ENCODE measurements around the gene SNF8.
"Not testable (repeated sequence)": the region's sequence is repeated elsewhere in the genome, so short reads cannot be mapped to it uniquely, and the experiment has no call there.

Gene SNF8

DNA sequence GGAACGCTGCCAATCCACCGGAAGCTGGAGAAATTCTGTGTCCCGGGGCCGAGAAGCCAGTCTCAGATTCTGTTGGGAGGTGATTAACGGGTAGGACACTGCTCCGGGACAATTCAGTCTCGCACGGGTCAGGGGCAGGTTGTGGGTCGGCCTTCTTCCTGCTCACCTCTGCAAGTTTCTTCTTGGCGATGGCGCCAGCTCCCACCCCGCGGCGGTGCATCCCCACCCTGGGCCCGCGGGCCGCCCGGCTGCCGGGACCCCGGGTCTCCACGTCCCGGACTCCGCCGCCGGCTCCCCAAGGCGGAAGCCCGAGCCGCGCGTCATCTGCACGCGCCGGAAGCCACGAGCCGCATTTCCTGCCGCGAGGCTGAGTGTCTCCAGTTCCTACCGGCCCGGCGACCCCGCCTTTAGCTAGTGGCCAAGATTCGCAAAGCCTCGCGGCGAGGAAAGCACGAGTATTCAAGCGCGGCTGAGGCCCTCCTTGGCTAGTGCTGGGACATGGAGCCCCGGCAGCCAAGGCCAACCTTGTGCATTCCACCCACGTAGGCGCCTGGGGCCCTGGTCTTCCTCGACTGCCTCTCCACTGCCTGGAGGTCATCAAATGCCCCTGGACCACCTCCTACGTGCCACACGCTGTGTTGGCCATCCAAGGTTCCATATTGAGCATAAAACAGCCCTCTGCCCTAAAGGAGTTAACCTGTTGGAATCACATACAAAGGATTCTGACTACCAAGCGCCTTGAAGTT lies at the start of gene SNF8:
Gene SNF8 (minus strand): TSS at position 328 of the 746 bp plus-strand sequence. CDS start 108 bp downstream, at position 220.
- peak; percentile 93 for DNase-seq

DNA sequence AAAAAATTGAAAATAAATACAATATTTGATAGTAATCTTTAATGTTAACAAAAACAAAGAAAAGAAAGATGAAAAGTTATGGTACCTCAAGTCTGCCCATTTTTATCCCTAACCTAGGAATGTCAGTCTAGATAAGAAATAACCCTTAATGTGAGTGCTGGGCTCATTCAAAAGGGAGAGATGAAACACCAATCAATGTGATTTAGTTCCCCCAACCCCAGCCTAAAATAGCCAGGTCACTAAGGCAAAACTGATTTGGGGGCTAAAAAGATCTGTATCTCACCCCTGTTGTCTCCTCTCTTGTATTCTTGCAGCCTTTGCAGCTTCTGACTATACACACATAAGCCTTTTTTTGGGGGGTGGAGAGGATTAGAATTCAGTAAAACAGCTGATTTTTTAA lies 49.3 kb upstream of the SNF8 start:
- no peak for DNase-seq

- no peak for DNase-seq
Measured at GRCh38 chr17:48993305-48993704, 48.7 kb upstream of the SNF8 start.

GRCh38 chr17:48992444-48992843 lies 47.8 kb upstream of the SNF8 start:
- no peak for DNase-seq

DNA sequence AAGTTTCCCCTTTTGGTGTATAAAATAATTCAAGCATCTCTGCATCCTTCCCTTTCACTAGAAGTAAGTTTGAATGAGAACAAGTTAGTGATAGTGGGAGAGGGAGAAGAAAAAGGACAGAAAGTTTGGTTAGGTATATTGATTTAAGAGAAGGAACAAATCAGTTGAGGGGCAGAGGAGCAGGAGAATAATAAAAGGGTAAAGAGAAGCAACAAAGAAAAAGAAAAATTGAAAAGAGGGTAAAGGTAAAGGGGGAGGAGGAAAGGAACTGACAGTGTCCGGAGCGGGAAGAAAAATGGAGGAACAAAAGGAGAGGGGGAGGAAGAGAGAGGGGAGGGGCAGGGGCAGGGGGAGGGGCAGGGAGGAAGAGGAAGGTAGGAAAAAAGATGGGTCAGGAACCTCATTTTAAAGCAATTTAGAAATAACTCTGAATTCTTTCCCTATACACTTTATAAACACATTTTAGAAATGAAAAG lies 46.3 kb upstream of the SNF8 start:
- DNase-seq, result no peak

- no peak for DNase-seq
Measured at GRCh38 chr17:48989100-48989499, 44.5 kb upstream of the SNF8 start.

DNA sequence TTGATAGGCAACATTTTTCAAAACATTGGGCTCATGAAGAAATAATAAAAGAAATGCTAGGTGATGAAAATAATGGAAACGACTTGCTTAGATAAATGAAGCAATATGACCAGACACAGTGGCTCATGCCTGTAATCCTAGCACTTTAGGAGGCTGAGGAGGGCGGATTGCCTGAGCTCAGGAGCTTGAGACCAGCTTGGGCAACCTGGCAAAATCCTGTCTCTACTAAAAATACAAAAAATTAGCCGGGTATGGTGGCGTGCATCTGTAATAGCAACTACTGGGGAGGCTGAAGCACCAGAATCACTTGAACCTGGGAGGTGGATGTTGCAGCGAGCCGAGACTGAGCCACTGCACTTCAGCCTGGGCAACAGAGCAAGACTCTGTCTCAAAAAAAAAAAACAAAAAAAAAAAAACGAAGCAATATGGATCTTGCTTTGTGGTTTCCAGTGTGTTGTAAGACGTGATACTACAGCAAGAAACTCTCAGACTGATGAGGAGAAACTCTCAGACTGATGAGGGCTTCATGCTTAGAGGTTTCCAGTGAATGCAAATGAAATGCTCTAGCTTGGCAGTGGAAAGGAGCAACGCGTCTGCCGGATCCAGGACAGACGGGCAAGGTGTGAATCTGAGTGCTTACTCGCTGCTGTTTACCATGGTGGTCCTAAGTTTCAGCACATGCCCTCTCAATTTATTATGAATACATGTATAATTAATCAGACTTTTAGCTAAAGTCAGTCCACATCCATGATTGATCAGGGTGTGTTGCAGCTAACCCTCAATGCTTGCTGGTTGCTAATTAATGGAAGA lies 41.0 kb upstream of the SNF8 start:
- no peak for DNase-seq

DNA sequence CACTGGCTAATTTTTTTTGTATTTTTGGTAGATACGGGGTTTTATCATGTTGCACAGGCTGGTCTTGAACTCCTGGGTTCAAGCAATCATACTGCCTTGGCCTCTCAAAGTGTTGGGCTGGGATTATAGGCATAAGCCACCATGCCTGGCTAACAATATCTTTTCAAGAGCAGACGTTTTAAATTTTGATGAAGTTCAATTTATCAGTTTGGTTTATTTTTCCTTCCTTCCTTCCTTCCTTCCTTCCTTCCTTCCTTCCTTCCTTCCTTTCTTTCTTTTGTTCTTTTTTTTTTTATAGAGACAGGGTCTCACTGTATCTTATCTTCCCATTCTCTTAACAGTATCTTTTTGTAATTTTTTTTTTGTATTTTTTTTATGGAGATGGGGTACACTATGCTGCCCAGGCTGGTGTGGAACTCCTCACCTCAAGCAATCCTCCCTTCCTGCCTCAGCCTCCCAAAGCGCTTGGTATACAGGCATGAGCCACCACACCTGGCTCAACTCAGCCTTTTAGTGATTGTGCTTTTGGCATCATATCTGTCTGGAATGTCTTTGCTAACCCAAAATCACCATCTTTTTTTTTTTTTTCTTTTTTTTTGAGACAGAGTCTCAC lies 37.4 kb upstream of the SNF8 start:
- DNase-seq, result no peak

DNA sequence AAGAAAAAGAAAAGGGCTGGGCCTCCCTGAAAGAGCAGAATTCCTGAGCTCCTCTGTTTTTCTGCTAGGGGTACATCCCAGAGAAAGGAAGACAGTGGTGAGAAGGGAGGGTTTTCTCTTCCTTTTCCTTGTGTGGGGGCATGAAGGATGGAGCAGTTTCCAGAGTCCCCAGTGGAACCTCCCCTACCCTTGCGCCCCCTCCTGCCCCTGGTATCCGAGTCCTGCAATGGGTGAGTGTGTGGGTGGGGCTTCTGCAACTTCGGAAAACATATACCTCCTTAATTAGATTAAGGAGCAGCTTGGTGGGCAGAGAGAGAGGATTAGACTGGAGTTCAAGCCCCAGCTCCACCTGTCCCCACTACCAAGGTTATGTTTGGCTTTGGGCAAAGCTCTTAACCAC lies 29.2 kb upstream of the SNF8 start:
- DNase-seq, result no peak

DNA sequence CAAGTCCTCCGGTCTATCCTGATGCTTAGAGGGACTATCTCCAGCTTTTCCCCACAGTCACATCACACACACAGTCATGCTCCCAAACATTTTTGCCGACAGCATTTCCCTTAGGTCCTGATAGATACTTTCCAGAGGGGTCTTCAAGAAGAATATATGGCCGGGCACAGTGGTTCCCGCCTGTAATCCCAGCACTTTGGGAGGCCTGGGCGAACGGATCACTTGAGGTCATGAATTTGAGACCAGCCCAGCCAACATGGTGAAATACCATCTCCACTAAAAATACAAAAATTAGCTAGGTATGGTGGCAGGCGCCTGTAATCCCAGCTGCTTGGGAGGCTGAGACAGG lies 28.1 kb upstream of the SNF8 start:
- DNase-seq, result no peak

- DNase-seq, result no peak
Measured at GRCh38 chr17:48970865-48971687, 26.4 kb upstream of the SNF8 start.

DNA sequence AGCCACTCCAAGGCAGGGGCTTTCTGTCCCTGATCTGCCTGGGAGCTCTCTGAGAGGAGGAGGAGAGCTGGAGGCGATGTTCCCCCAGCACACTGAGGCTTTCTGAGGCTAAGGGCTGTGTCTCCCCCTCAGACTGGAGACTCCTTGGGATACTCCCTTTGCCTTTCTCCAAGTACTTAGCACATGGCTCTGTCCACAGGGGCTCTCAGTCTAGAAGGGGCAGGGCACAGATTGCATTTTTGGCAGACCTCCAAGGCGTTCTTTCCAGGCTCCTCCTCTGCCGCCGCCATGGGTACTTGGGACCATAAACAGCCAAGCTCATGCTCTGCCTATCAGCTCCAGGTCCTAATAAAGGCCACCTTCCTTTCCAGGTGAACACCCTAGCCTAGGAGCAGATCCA lies 25.6 kb upstream of the SNF8 start:
- peak; percentile 45 for DNase-seq

- no peak for DNase-seq
Measured at GRCh38 chr17:48961516-48962233, 17.0 kb upstream of the SNF8 start.

- DNase-seq, result peak; percentile 7
Measured at GRCh38 chr17:48960834-48961515, 16.3 kb upstream of the SNF8 start.

DNA sequence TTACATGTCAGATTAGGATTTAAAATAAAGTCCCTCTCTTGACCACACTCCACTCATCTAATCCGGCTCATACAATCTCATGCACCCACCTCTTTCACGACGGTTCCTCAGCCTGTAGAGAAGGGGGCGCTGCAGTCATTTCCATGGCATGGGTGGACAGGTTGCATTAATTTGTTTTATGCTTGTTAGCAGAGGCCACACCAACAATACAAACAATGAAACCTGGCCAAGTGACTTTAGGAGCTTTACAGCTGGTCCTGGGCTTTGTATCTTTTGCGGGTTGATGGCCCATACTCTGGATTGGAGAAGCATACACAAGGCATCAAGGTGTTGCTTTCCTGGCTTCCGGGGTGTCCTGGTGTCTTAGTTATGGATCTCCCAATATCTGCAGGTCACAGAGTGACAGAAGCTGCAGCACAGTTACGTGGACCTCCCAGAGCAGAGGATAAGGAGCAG lies 9.7 kb upstream of the SNF8 start:
- DNase-seq, result peak; percentile 29

DNA sequence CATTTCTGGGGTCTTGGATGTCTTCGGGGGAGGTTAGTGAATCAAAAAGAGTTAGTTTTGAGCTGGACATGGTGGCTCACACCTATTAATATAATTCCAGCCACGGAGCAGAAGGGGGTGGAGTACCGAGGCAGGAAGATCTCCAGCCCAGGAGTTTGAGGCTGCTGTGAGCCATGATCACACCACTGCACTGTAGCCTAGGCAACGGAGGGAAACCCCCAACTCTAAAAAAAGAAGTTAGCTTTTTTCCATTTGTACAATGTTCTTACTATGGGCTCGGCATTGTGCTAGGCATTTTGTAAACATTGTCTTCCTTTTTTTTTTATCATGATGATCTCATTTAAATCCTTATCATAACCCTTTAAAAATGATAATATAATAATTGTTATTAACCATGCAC lies 8.3 kb upstream of the SNF8 start:
- peak; percentile 17 for DNase-seq

- no peak for DNase-seq
Measured at GRCh38 chr17:48951572-48951971, 6.9 kb upstream of the SNF8 start.

- not testable (repeated sequence) for DNase-seq
Measured at GRCh38 chr17:48945261-48945651, 614 bp upstream of the SNF8 start.

- DNase-seq, result no peak
Measured at GRCh38 chr17:48933035-48933434, 11.6 kb downstream of the SNF8 start.

- no peak for DNase-seq
Measured at GRCh38 chr17:48930435-48930873, 14.2 kb downstream of the SNF8 start.

- no peak for DNase-seq
Measured at GRCh38 chr17:48929812-48930165, 14.9 kb downstream of the SNF8 start.
